Fibroblast of skin of right quadriceps (primary cell): ENCODE results near the gene KIF21A.
"Not testable (repeated sequence)": the region's sequence is repeated elsewhere in the genome, so short reads cannot be mapped to it uniquely, and the experiment has no call there.

ENCODE experiments used
- DNase-seq: peaks from one replicate; pipeline ENCODE4 v3.0.0-alpha.2; 2013

The KIF21A gene, protein sequence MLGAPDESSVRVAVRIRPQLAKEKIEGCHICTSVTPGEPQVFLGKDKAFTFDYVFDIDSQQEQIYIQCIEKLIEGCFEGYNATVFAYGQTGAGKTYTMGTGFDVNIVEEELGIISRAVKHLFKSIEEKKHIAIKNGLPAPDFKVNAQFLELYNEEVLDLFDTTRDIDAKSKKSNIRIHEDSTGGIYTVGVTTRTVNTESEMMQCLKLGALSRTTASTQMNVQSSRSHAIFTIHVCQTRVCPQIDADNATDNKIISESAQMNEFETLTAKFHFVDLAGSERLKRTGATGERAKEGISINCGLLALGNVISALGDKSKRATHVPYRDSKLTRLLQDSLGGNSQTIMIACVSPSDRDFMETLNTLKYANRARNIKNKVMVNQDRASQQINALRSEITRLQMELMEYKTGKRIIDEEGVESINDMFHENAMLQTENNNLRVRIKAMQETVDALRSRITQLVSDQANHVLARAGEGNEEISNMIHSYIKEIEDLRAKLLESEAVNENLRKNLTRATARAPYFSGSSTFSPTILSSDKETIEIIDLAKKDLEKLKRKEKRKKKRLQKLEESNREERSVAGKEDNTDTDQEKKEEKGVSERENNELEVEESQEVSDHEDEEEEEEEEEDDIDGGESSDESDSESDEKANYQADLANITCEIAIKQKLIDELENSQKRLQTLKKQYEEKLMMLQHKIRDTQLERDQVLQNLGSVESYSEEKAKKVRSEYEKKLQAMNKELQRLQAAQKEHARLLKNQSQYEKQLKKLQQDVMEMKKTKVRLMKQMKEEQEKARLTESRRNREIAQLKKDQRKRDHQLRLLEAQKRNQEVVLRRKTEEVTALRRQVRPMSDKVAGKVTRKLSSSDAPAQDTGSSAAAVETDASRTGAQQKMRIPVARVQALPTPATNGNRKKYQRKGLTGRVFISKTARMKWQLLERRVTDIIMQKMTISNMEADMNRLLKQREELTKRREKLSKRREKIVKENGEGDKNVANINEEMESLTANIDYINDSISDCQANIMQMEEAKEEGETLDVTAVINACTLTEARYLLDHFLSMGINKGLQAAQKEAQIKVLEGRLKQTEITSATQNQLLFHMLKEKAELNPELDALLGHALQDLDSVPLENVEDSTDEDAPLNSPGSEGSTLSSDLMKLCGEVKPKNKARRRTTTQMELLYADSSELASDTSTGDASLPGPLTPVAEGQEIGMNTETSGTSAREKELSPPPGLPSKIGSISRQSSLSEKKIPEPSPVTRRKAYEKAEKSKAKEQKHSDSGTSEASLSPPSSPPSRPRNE (N-terminal part only)

DNA sequence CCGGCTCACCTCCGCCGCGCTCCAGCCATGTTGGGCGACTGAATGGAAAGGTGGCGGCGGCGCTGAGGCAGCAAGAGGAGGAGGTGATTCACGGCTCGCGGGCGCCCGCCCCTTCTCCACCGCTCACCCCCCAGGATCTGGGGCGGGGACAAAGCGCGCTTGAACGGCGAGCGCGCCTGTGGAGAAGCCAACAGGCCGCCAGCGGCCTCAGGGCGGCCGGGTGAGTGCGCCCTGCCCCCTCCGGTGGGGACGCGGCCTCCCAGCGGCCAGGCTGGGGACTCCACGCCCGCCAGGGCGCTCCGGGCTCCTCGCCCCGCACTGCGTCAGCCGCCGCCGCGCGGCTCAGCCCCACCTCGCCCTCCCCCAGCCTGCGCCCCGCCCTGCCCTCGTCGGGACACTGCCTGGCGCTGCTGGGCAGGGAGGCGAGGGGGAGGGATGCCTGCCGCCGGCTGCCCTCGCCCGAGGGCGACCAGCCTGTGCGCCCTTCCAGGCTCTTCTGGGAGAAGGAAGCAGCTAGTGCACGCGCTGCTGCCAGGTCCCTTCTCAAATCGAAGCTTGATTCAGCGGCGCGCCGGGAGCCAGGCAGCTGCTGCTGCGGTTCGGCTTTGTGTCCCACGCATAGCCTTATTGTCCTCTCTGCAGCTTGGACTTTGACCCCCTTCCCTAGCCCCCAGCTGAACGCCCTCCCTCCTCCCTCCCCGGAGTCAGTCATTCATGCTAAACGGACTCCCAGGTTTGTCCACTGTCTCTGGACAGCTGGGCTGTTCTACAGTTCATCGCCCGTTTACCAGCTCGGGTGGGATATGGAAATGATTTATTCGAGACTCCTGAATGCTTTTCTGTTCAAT lies at the start of gene KIF21A:
KIF21A (minus strand) TSS at position 40 of the 848 bp plus-strand sequence. CDS start 150 bp downstream, outside the sequence.
- DNase-seq: peak; percentile 84

DNA sequence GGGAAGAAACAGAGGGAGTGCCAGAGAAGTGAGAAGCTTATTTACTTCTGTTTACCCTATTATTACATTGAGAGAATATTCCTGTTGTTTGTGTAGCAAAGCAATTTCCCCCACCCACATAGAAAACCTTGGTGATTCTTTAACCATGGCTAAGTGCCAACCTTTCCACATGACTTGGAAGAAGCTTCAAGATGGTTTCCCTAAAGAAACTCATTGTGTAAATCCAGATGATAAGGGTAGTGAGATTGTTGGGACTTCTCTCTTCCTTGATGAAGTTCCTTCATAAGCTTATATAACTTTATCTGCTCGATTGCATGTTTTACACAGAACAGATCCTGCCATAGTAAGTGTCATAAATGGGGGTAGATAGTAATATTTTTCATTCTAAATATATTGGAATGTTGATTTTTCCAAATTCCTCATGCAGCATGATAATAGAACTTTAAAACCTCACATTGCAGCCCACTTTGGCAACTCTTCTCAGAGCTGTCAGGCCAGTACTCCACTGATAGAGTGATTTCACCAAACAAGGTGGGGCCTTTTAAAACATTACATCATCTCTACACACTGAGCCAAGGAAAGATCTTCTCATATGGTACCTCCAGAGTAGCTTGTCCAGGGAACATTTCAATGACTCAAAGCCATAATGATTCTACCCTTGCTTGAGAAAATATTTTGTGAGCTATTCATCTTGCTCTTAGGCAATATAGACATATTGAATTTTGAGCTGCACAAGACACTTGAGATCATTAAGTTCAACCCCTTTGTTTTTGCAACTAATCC lies 47.8 kb upstream of the KIF21A start:
- DNase-seq: peak; percentile 27

DNA sequence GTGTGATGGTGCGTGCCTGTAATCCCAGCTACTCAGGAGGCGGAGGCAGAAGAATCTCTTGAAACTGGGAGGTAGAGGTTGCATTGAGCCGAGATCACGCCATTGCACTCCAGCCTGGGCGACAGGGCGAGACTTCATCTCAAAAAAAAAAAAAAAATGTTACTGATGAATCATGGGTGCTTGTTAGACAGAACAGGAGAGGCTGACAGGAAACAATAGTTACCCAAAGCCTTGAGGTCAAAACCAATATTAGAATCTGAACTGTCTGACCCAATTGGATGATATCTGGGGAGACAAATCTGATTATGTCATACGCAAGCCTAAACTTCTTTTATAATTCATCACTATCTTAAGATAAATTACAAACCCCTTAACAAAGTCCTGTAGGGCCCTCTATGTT lies 40.7 kb upstream of the KIF21A start:
- no peak for DNase-seq

DNA sequence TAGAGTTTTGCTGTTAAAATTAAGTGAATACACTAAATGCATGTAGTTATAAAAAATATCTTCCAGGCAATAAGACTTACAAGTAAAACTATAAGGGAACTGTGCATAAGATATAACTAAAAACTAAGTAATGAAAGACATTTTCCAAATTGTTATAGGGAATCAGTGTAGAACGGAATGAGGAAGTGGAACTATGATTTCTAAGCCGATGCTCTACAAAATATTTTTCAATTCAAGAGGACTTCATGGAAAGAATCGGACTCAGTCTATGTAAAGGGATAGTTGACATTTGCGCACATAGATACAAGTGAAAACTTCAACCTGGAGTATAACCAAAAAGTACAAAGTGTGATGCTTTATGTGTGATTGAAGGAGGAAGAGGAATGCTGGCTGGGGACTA lies 40.1 kb upstream of the KIF21A start:
- DNase-seq: no peak

DNA sequence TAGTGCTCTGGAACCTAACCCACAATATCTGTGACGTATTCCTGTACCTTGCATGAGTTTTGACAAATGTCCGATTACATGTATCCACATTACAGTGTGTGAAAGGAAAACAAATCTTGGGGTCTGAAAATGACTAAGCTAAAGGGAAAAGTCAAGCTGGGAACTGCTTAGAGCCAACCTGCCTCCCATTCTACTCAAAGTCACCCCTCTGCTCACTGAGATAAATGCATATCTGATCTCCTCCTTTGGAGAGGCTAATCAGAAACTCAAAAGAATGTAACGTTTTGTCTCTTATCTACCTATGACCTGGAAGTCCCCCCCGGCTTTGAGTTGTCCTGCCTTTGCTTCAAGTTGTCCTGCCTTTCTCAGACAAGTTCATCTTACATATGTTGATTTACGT lies 34.0 kb upstream of the KIF21A start:
- DNase-seq: no peak

DNA sequence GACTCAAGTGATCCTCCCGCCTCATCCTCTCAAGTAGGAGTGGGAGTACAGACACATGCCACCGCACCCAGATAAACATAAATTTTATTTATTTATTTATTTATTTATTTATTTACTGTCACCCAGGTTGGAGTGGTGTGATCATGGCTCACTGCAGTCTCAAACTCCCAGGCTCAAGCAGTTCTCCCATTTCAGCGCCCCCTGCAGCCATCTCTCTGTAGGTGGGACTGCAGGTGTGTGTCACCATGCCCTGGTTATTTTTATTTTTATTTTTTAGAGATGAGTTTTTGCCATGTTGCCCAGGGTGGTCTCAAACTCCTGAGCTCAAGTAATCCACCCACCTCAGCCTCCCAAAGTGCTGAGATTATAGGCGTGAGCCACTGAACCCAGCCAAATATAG lies 33.2 kb upstream of the KIF21A start:
- no peak for DNase-seq

DNA sequence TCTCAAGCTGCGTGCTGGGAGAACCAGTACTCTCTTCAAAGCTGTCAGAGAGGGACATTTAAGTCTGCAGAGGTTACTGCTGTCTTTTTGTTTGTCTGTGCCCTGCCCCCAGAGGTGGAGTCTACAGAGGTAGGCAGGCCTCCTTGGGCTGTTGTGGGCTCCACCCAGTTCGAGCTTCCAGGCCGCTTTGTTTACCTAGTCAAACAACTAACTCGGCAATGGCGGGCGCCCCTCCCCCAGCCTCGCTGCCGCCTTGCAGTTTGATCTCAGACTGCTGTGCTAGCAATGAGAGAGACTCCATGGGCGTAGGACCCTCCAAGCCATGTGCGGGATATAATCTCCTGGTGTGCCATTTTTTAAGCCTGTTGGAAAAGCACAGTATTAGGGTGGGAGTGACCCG lies 32.2 kb upstream of the KIF21A start:
- DNase-seq: not testable (repeated sequence)

DNA sequence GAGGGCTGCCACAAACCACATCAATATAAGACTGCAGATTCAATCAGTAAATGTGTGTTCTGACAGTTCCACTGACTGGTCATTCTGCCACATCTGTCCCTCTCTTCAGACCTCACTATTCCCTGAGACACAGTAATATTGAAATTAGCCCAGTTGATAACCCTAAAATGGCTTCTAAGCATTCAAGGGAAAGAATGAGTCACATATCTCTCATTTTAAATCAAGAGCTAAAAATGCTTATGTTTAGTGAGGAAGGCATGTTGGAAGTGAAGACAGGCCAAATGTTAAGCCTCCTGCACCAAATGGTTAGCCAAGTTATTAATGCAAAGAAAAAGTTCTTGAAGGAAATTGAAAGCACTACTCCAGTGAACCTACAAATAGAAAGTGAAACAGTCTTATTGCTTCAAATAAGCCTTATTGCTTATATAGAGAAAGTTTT lies 24.5 kb upstream of the KIF21A start:
- DNase-seq: no peak

DNA sequence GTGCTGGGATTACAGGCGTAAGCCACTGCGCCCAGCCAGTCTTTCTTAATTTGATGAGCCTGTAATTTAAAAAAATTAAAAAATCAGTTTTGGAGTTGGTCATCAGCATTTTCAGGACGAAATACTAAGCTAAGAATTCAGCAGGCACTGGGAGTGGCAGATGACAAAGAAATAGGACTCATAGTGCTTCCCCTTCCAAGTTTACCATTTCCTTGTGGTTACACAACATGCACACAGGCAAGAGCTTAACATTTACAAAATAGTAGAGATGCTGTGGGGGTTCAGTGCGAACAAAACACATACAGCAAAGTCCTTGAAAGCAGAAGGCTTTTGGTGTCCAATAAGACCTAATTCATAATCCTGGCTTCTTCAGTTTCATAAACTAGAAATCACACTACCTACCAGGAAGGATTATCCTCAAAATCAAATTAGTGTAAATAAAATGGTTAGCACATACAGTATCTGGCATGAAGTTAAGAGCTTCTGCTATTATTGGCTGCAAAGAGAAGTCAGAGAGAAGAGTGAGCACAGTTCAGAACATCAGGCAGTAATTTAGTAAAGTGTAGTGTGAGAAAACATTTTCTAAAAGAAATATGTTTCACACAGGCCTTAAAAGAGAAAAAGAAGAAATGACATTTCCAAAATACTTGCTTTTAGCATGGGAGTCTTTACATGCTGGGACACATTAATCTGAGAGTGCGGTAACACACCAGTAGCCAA lies 22.2 kb upstream of the KIF21A start:
- no peak for DNase-seq

DNA sequence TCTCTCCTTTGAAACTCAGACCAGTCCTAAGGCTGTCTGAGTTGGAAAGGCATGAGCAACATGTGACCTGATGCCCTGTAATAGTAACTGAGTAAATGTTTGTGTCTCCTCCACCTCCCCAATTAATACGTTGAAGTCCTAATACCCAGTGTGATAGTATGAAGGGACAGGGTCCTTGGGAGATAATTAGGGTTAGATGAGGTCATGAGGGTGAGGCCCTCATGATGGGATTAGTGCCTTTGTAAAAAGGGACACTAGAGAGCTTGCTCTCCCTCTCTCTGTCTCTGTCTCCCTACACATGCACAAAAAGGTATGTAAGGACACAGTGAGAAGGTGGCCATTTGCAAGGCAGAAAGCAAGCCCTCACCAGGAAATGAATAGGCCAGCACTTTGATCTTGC lies 18.1 kb upstream of the KIF21A start:
- no peak for DNase-seq

DNA sequence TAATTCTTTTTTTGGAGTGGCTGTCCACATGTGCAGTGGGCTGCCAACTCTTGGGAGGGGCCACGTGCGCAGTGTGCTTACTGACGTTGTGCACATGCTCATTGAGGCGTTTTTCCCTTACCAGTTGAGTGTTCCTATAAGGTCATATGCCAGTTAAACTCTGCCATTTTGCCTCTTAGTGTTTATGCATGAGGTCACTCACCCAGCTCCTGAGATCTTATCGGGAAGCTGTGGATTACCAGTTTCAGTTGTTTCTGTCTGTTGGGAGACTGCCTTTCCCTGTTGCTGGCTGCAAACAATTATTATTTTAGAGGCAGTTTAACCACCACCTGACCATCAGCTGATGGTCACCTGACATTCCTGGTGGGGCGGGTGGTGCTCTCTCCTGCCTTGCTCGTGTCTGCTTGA lies 16.1 kb upstream of the KIF21A start:
- DNase-seq: no peak

DNA sequence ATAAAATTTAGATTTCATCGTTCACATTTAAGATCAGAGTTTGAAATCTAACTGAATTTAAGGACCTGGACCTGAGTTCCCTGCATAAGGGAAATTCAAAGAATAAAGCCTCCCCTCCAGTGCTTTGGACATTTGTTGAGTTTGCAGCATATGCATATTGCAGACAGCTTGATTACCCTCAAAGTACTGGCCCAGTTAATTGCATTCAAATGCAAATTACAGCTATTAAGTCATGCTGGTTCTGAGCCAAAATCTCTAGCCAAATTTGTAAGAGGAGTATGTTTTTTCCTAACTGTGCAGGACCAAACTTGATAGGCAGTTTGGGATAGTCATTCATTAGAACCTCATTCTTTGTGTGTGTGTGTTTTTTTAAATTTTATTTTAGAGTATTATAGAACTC lies 9.1 kb upstream of the KIF21A start:
- DNase-seq: no peak

DNA sequence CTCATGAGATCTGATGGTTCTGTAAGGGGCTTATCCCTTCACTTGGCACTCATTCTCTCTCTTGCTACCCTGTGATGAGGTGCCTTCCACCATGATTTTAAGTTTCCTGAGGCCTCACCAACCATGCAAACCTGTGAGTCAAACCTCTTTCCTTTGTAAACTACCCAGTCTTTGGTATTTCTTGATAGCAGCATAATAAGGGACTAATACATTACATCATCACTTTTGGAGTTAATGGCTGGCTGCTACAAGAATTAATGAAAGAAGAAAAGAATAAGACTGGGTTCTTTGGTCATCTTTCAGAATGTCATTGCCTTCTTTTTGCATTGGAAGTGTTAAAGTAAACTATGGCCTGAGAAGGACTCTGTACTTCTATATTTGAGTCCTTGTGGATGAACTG lies 5.1 kb upstream of the KIF21A start:
- no peak for DNase-seq

DNA sequence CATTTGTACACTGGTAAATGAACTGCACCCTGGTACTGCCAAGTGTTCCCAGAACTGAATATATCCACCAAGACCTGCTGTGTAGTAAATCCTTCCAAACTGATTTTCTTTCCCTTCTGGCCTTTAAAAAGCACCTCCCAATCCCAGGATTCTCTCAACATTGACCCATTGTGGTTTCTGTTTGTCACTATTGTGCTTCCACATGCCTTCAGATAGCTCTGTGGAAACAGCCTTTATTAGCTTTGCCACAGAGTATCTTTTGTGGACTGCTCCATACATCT lies 949 bp upstream of the KIF21A start:
- DNase-seq: no peak

DNA sequence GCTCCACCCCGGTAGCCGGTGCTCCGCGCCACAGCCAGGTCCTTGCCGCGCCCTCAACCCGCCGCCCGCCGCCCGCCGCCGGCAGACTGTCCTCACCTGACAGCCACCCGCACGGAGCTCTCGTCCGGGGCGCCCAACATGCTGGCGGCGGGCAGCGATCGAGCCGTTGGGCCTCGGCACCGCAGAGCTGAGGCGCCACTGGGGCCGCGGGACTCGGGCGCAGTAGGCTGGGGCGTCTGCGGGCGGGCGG lies 164 bp downstream of the KIF21A start:
- no peak for DNase-seq

DNA sequence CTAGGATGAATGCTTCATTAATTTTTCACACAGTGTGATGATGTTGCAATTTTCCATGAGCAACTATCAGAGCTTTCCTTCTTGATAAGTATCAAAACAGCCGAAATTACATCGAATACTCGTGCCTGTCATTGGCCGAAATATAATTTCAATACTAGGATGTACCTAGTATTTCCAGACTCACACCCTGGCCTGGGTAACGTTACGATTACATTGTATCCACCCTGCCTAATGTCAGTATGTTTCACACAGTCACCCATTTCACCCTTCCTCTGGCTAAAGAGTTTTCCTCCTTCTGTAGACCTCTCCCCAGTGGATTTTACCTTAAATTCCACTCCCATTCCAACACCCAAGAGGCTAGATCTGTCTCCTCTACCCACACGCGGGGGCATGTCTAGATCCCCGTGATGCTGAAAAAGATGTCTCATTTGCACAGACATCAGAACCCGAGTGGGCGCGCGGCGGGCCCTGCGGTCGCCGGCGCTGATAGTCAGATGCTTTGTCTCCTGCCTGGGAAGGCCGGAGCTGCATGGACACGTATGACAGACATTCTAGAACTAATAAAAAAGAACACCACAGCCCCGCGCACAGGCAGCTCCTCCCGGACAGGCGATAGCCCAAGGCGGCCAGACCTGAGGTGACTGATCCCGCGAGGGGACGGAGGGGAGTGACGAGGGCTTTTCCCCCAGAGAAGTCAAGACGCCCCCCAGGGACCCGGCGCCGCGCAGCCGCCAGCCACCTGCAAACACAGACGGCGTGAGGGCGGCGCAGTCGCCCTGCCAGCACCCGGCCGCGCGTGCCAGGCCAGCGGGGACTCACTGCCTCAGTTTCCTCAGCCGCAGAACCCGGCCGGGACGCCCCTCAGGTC lies 723 bp downstream of the KIF21A start:
- DNase-seq: no peak

DNA sequence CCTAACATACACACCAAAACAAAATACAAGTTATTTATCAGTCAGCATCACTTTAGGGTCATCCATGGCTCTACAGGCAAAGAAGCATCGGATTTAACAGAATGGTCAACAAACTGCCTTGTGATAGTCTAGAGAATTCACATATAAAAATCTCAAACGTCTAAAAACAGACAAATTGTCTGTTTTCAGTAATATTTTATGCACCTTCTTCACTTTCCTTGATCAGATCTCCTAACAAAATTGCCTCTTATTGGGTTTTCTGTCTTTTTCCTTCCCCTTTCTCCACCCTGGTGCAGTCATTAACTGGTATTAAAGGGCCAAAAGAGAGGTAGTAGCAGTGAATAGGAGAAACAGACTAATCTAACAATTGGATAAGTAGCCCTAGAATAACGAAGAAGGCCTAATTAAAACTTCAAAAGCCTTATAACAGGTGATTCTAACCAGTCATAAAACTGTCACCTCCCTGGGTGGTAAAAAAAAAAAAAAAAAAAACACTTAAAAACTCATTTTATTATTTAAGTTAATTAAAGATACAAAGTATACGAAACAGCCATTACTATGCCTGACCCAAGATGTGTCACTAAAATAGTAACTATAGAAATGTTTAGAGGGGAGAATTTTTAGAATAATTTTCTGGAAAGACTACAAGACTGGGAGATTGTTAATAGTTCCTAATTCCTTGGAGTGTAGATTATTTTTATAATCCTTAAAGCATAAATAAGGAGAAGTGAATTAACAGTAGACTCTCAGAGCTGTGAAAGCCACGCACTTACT lies 1.5 kb downstream of the KIF21A start:
- DNase-seq: no peak

DNA sequence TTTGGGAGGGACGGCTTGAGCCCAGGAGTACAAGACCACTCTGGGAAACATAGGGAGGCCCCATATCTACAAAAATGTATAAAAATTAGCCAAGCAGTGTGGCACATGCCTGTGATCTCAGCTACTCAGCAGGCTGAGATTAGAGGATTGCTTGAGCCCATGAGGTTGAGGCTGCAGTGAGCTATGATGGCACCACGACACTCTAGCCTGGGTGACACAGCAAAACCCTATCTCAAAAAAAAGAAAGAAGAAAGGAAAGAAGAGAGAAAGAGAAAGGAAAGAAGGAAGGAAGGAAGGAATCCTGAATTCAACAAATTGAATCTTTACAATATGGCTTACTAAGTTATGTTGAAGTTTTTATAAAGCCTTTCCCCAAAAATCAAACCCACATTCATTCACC lies 2.1 kb downstream of the KIF21A start:
- DNase-seq: no peak

DNA sequence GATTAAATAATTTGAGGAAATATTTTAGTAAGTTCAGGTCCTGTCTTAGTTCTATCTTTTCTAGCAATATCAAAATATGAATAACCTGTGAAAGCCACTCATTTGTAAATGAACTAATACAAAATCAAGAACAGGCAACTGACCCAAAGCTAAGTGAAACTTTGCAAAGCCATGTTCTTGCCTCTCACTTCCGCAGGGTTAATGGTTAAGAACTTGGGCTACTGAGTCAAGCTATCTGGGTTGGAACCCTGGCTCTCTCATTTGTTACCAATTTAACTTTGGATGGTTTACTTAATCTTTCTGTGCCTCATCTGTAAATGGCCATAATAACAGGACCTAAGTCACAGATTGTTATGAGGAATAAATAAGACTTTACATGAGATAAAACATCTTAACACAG lies 2.8 kb downstream of the KIF21A start:
- DNase-seq: no peak
